Putamen (tissue), 1 donor: ENCODE measurements around the gene ITPKB.
"Not testable (repeated sequence)": the region's sequence is repeated elsewhere in the genome, so short reads cannot be mapped to it uniquely, and the experiment has no call there.

Source experiments
- DNase-seq: peaks from one replicate; pipeline ENCODE4 v3.0.0-alpha.2; 2016; ENCODE audit warnings: low spot score

The ITPKB gene

DNA sequence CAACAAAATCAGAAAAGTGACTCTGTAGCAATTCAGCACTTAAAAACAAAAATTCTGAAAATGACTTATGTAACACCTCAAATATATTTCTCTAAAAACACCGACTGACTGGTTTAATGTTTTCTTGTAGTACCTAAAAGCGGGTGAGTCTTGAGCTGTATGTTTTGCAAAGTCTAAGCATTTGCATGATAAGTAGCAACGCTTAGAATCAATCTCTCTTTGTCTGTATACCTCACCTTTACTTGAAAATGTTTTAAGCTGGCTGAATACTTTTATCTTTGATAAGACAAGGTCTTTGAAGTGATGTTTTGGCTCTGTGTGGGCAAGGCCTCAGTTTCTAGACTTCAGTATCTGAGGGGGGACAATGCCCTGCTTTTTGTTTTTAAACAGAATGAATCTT lies 8.2 kb downstream of the ITPKB start:
- no peak for DNase-seq

DNA sequence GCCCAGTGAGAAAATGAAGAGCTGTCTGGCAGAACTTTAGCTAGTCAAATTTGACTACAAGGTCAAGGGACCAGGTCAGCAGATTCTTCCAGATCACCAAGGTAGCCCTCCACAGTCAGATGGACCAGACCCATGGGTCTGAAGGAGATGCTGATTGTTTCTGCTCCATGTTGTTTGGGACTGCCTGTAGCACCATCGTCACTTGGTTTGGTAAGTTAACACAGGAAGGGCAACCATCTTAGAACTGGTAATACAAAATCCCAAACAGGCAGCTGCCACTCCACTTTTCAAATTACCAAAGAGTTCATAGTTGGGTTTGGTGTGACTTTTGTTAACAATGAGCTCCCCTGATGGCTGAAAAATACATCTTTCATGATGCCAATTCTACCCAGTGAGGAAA lies 9.0 kb downstream of the ITPKB start:
- no peak for DNase-seq

DNA sequence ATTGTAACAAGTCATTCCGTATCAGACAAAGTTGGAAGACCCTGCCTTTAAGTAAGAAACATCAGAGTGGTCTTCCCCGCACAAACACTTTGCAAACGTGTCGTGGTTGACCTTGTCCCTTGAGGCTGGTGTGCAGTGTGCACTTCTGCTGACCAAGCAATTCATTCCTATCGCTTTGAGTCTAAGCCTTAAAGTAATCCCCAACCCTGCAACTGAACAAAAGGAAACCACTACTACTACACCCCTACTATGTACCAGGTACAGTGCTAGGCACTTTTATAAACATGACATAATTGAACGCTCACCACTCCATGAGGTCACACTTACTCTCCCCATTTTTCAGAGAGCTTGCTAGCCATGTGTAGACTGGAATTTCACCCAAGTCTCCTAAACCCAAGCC lies 10.6 kb downstream of the ITPKB start:
- no peak for DNase-seq

DNA sequence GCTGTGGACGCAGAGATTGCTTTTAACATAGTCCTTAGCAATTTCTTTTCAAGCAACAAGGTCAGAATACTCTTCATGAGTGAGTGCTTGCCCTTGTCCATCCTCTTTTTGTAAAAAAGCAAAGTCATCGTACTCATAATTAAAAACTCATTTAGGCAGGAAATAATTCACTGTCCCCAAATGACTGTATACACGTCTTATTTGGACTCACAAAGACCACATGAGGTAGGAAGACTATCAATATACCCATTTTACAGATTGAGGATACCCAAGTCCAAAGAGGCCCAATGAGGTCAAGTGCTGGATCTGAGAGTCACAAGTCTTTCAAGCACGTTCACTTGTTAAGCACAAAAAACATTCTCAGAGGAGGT lies 13.2 kb downstream of the ITPKB start:
- no peak for DNase-seq

DNA sequence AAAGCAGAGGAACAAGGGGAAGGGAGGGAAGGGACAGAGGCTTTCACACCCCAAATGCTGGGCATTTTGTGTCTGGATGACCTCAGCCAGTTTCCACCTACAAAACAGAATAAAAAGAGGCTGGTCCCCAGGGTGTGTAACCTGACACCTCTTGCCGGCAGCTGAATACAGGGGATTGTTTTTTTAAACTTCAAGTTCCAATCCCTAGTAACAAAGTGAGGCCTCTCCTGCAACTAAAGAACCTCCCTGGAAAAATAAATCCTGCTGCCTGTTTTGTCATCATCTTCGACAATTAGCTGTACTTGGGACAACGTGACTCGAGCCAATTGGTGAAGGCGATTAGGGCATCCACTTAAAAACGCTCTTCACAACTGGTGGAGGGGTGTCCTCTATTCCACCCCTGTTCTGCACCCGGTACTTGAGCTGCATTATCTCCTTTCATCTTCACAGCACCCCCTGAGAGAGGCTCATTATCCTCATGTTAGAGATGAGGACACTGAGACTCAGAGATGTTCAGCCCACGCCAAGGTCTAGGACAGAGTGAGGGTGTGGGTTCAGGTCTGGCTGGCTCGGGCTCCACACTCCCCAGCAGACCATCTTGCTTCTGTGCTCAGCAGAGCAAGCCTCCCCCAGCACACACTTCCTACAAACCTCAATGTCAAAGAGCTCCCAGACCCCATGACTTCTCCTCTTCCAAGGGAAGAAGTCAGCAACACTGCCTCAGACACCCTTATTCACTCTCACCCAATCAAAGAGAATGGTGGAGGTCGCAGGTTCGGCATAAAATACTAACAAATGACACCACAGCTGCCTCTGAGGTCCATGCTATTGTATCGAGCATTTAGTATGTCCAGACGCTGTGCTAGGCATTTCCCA lies 15.2 kb downstream of the ITPKB start:
- no peak for DNase-seq

DNA sequence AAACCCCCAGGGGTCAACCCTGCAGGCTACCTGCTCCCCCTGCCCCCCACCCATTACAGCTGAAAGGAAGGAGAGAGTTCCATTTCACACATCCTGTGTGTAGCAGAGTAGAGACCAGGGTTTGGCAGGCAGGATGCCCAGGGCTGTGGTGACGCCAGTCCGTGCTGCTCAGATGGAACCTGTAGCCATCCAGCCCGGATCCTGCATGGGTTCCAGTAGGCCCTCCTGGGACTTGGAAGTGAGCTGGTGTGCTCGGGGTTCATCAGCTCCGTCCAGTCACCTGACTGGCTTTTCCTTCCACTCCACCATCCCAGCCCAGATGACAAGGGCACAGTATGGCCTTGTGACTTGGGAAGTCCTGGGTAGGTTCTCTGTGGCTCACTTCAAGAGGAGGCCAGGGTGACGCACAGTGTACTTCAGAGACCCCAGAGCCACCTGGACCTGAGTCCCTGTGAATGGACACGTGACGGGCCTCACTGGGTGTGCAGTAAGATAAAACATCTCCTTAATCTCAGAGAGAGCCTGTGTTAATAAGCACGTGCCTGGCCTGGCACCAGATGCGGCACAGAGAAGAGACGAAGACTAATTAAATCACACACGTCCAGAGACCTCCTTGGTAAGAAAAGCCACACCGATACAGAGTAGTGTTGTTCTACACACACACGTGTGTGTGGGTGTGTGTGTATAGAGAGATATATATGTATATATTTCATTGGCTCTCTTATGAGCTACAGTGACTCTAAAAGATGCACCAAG lies 16.0 kb downstream of the ITPKB start:
- DNase-seq = no peak

DNA sequence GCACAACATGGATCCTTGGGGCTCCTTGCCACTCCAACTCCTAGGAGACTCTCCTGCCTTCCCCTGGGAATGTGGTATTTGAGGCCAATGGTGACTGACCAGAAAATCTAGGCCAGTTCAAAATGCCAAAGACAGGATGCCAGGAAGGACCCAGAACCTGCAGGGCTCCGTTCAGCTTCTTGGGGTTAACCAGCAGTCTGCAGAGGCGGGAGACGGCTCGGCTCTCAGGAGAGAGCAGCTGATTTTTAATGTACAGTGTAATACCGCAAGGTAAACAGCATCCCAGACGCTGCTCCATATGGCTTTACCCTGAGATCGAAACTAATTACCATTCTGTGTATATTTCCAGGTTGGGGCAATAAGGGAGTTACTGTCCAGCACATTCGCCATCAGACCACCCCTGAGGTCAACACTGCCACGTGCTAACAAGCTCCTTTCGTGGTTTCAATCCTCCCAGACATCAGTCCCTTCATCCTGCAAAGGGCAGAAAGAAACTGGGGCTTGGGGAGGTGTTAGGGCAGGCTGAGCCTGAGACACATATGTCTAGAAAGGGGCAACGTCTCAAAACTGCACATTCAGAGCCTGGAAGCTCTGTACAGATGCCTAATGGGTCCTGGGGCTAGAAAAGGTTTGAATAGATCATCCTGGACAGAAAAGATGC lies 16.7 kb downstream of the ITPKB start:
- no peak for DNase-seq

DNA sequence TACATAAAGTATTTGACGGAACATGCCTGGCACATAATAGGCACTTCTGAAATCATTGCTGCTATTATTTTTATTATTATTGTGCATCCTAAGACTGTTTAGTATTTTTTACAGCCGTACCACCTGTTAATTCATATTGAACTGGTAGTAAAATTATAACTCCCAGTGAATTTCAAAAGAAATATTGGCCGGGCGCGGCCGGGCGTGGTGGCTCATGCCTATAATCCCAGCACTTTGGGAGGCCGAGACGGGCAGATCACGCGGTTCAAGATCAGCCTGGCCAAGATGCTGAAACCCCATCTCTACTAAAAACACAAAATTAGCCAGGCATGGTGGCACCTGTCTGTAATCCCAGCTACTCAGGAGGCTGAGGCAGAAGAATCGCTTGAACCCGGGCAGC lies 18.5 kb downstream of the ITPKB start:
- not testable (repeated sequence) for DNase-seq

DNA sequence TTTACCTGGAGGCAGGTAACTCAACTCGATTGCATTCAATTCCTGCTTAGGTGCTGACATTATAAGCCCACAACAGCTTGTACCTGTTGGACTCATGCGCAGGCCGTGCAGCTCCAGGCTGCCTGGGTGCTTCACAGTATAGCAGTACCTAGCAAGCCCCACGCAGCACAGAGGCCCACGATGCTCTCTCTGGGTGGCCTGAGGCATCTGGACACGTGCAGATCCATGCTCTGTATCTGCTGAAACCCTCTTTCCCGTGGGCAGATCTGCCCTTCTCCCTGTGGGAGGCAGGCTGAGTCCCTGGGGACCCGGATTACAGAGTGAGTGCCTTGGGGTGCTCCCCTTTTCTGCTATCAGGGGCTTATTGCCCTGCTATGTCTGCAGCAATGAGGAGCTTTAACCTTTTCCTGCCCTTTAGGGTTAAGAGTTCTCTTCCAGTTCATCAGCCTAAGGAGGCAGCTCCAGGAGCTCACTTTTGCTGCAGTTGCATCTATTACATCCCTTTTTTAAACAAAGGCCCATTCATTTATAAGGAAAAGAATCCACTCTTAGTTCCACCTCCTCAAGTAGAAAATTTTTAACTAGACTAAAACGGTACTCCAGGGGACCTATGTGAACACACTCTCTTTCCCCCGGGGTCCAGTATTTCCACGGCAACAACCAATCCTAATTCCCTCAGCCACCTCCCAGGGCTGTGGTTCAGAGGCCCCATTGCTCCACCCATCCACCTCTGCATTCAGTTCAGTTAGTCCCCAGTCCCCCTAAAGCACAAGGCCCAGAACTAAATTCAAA lies 19.3 kb downstream of the ITPKB start:
- no peak for DNase-seq

DNA sequence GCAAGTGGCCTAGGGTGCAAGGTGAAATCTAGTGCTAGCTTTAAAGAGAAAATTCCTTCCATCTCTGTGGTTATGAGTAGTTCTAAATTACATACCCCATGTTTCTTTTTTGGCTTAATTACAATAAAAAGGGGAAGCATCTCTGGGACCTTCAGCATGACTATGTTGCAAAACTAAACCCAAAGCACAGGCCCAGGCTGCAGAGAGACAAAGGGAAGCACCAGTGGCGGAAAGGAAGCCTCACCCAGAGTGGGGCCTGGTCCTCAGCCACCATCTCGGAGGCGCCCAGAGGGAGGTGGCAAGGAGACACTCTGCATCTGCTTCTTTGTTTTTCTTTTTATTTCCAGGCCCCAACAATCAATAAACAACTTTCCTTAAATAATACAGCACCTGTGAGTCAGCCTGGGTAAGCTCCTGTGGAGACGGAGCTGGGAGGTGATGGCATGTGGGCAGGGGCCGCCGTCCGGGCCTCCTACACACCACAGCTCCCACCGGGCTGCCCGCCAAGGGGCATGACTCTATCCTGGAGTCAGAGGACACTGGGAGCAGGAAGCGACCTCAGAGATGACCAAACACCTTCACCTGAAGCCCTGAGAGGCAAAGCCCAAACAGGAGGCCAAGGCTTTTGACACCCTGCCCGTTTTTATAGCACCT lies 21.7 kb downstream of the ITPKB start:
- DNase-seq = no peak

DNA sequence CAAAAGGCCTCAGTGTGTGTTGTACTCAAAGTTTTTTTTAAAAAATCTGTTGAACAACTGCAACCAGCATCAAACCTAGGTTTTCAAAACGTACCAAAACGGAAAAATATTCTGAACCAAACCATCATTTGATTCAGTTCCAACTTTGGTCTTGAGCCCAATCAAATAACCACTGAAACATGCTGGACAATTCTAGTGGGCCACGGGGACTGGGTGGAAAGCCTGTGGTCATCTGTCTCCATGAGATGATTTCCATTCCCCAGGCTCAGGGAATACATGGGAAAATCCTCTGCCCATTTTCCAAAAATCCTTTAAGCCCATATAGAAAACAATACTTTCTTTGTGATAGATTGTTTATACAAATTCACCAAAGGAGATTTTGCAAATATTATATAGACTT lies 22.5 kb downstream of the ITPKB start:
- DNase-seq = no peak

DNA sequence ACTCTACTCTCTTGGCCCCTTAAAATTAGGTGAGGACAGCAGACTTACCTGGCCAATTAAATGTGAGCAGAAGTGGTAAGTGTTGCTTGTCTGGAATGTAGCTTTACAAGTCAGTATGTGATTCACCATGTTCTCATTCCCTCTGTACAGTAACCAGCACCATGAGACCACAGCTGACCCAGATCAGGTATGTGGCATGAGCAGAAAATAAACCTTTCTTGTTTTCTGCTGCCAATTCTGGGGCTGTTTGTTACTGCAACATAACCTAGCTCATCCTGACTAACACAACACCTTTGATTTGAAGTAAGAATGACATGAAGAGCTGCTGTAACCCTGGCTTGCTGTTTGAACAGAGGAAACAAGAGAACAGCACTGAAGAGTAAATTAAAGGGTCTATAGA lies 24.9 kb downstream of the ITPKB start:
- no peak for DNase-seq

DNA sequence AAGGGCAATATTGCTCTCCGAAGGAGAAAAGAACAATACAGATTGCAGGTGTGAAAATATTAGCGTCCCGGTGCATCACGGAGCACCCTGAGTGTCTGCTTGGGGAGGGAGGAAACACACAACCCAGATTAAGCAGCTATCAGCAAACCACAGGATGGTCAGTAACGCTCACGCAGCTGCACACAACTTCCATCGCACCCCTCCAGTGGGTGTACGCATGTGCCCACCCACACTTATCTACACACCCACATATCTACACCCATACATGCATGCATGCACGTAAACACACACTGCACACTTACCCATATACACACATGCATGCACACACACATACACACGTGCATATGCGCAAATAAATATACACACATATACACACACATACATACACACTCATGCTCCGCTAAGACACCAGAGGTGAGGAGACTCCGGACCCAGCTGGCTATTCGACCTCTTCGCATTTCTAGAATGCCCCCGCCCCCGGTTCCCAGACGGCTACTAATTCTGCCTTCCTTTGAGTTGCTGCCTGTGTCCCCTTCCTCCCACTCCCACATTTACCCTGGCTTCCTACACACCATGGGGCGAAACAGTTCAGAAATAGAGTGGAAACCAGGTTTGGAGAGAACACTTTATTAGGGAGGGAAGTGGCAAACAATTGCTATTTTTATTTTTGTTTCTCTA lies 26.2 kb downstream of the ITPKB start:
- no peak for DNase-seq

DNA sequence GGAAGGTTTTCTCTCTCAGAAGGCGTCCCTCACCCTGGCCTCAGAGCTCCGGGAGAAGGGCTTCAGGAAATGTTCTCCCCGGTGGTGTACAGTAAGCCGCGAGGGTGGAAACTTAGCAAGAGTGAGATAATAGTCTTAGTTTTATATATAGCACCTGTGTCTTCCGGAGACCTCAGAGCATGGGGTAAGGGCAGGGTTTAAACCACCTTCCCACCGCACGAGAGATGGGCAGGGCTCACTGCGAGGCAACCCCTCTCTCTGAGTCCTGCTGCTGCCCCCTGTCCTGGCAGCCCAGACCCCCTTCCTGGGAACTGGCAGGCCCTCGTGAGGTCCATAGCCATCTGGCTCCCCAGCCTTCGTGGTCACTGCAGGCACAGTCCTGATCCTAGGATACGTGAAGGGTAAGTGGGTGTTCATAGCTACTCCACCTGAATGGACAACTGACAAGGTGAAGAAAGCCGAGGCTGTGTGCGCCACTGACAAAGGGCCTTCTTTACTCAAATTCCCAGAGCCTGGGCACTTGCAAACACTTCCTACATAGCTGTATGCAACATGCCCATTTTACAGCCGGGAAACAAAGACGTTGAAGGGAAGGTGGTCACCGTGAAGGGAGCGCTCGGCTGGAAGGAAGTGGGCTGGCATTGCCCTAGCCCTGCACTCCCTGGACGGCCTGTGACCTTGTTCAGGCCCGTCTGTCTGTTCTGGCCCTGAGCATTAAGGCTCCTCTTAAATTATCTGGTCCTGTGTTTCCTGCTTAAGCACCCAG lies 26.9 kb downstream of the ITPKB start:
- no peak for DNase-seq

DNA sequence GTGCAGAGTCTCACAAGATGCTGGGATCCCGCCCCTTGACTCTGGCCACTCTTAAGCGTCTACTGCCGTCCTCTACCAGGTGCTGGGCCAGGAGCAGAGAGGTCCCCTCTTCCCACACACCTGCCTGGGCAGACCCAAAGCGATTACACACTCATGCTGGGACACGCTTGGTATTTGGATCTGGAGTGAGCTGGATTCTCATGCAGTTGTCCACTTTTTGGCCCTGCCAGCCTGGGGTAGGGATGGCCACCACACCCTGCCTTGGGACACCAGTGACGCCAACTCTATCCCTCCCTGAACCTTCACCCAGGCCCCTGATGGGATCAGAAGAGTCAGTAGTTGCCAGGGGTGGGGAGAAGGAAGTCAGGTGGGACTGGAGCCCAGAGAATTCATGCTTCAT lies 28.6 kb downstream of the ITPKB start:
- no peak for DNase-seq

DNA sequence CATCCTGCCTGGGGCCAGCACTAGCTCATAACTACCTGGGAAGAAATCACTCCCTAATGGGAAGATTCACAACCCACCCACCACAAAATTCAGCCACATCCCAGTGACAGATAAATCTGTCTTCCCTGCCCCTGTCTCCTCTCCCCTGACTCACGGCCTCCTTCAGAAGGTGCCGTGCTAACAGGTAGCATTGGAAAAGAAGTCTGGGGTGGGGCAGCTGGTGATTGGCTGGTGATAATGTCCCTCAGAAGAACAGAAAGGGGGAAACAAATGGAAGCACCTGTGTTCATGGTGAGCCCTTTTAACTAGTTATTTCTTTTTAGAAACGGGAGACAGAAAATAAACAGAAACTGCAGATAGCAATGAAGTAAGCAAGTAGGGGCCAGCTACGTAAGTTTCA lies 29.1 kb downstream of the ITPKB start:
- no peak for DNase-seq

DNA sequence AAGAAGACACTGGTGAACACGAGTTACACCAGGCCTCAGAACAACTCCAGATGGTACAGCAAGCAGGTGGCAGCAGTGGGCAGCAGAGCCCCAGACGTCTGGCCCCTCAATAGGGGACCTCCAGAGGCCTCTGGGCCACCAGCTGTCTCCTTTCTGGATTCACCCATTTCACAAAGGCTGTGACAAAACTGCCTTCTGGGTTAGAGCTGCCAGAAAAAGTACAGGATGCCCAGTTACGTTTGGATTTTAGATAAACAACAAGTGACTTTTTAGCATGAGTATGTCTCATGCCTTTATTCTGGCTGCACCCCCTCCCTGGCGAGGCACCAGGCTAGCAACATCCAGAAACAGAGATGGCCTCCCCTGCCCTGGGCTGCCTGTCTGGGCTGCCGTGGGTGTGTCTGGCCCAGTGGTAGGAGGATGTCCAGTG lies 30.1 kb downstream of the ITPKB start:
- no peak for DNase-seq

DNA sequence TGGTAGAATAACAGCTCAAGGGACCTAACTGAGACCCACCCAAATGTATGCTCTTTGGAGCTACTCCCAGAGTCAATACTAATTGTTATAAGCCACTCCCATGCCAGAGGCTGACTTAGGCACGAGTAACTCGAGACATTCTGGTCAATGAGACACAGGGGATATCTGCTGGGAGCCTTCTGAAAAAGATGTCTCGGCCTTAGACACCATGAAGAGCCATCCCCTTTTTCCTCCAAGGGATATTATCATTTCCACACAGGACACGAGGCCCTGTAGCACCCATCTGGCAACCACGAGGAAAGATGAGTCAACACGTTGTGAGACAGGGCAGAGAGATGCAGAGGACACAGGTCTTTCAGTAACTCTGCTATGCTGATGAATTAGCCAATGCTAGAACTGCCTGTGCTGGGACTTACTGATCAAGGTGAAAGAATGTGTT lies 30.7 kb downstream of the ITPKB start:
- no peak for DNase-seq

DNA sequence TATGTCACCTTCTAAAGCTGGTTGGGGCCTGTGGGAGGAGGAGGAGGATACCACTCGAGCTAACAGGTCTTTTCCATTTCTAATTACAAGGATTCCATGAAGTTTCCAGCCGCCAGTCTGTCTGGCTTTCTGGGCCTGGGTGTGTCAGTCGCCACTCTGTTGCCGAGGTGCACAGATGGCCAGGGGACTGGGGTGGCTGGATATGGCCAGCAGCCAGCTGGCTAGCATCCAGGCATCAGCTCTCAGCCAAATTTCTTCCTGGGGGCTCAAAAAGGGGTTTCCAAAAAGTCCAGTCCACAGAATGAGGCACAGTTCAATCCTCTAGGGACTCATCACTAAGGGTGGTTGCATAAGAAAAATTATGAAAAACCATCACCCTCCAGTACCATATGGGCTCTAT lies 32.4 kb downstream of the ITPKB start:
- DNase-seq = no peak
